ENCODE results near the gene DPM1.

DPM1 gene

DNA sequence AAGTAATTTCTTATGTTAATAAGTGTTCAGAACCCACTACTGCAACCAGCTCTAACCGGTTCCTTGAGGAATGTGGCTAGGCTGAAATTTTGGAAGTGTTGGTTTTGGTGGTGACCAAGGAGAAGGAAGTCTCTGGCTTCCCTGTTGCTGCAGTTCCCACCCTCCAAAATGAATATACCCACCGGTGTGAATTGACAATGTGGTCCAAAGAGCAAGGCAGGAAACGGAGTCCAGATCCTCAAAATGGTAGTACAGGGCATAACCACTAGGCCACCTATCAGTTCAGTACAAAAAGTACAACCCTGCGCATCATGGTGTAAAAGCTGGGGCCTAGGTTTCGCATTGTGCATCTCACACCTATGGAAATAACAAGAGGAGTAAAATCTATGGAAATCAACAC is 29.9 kb downstream of the DPM1 start:
- no peaks in the 10 kb centered on the region for H3K9me2 ChIP-seq (ENCODE audit: low read depth, low read length)
- H3K9ac ChIP-seq (ENCODE audit: low read length), result peak overlapping the region; percentile 35; the same call in 1 of the 2 replicates
- H3K4me3 ChIP-seq (ENCODE audit: low read depth, low read length, poor library complexity, severe bottlenecking), result peak overlapping the region; percentile 99
- H3K9me3 ChIP-seq (ENCODE audit: low read length), result no peaks in the 10 kb centered on the region
- H2AFZ ChIP-seq (ENCODE audit: low read length), result no peak overlapping the region
- 0 out of 2 replicates have a peak, but pooled peaks cover 5% of the 10 kb centered on the region for H4K20me1 ChIP-seq (ENCODE audit: insufficient read depth, low read length)
- H3K4me2 ChIP-seq (ENCODE audit: low read length), result peak overlapping the region; percentile 100
- H3K36me3 ChIP-seq (ENCODE audit: insufficient read depth, low read length), result peaks cover 74% of the 10 kb centered on the region
- H3K4me1 ChIP-seq (ENCODE audit: insufficient read depth, low read length, severe bottlenecking), result peaks cover 74% of the 10 kb centered on the region
- peaks cover 70% of the 10 kb centered on the region for H3K79me2 ChIP-seq (ENCODE audit: insufficient read depth, low read length)
- TF ChIP-seq EZH2 (IDR thresholded peaks at IDR 0.05; ENCODE audit: borderline replicate concordance, low read length), result no peak
- TF ChIP-seq, protein P1, sequence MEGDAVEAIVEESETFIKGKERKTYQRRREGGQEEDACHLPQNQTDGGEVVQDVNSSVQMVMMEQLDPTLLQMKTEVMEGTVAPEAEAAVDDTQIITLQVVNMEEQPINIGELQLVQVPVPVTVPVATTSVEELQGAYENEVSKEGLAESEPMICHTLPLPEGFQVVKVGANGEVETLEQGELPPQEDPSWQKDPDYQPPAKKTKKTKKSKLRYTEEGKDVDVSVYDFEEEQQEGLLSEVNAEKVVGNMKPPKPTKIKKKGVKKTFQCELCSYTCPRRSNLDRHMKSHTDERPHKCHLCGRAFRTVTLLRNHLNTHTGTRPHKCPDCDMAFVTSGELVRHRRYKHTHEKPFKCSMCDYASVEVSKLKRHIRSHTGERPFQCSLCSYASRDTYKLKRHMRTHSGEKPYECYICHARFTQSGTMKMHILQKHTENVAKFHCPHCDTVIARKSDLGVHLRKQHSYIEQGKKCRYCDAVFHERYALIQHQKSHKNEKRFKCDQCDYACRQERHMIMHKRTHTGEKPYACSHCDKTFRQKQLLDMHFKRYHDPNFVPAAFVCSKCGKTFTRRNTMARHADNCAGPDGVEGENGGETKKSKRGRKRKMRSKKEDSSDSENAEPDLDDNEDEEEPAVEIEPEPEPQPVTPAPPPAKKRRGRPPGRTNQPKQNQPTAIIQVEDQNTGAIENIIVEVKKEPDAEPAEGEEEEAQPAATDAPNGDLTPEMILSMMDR (IDR thresholded peaks at IDR 0.05; ENCODE audit: low read length), result no peak
- H3K27me3 ChIP-seq (ENCODE audit: insufficient read depth, low read length), result no peaks in the 10 kb centered on the region
- 0 out of 2 replicates have a peak, but pooled peaks cover 5% of the 10 kb centered on the region for H3F3A ChIP-seq (ENCODE audit: insufficient read depth, low read length)
- H3K27ac ChIP-seq (ENCODE audit: low read depth, low read length, poor library complexity, severe bottlenecking), result no peak overlapping the region

DNA sequence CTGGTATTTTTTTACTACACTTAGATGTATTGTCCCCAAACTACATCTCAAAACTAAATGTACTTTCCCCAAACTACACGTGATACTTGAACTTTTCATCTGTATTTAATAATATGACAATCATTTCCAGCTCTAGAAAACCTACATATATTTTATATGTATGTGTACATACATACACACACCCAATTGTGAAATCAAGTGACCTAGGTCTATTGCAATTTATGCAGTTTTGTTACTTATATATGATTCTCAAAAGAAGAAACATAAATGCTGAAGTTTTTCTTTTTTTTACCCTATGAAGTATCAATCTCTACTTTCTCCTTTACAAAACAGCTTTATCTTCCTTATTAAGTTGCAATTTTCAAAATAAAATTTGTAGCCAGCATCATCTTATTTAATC is 31.8 kb downstream of the DPM1 start:
- Histone ChIP-seq H3K9ac (ENCODE audit: low read length) (no peak overlapping the region), H3K4me3 (ENCODE audit: low read depth, low read length, poor library complexity, severe bottlenecking) (no peak overlapping the region), H2AFZ (ENCODE audit: low read length) (no peak overlapping the region), H4K20me1 (ENCODE audit: insufficient read depth, low read length) (peaks cover 5% of the 10 kb centered on the region; the same call in 1 of the 2 replicates), H3K27ac (ENCODE audit: low read depth, low read length, poor library complexity, severe bottlenecking) (no peak overlapping the region), H3K9me2 (ENCODE audit: low read depth, low read length) (no peaks in the 10 kb centered on the region), H3K4me2 (ENCODE audit: low read length) (0 out of 2 replicates have a peak overlapping the region, but pooled peaks have one; percentile 32), H3K27me3 (ENCODE audit: insufficient read depth, low read length) (no peaks in the 10 kb centered on the region), H3K79me2 (ENCODE audit: insufficient read depth, low read length) (peaks cover 89% of the 10 kb centered on the region), H3K4me1 (ENCODE audit: insufficient read depth, low read length, severe bottlenecking) (peaks cover 83% of the 10 kb centered on the region), H3K36me3 (ENCODE audit: insufficient read depth, low read length) (peaks cover 81% of the 10 kb centered on the region), H3F3A (ENCODE audit: insufficient read depth, low read length) (no peaks in the 10 kb centered on the region), H3K9me3 (ENCODE audit: low read length) (no peaks in the 10 kb centered on the region)
- TF ChIP-seq EZH2 (IDR thresholded peaks at IDR 0.05; ENCODE audit: borderline replicate concordance, low read length), result no peak
- TF ChIP-seq, protein P1 (IDR thresholded peaks at IDR 0.05; ENCODE audit: low read length), result no peak

DNA sequence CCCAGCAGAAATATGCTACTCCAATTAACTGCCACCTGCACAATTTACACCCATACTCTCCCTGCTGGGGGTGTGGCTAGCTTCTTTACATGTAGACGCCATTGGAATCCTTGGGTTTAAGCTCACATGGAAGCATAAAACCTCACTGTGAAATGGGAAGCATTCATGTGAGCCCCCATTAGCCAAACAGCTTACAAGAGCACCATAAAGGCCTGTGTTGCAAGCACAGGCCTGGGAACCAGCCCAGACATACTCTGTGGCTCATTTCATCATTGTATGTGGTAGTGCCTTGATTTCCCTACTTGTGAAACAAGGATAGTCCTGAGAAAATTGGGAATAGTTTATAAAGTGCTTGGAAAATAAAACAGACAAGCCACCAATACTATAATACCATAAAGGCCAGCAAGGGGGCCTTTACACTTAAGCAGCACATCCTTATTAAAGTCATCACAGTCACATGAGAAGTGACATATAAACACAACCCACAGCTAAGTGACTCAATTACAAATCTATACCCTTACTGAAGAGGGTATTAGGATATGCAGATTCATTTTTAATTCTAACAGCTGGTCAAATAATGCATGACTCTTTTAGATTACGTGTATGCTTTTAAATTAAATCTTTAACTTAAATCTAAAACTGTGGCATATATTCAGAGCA is 33.9 kb downstream of the DPM1 start:
- Histone ChIP-seq H3K27ac (ENCODE audit: low read depth, low read length, poor library complexity, severe bottlenecking) (no peak overlapping the region), H3K4me3 (ENCODE audit: low read depth, low read length, poor library complexity, severe bottlenecking) (no peak overlapping the region), H3K9me3 (ENCODE audit: low read length) (no peaks in the 10 kb centered on the region), H3K9me2 (ENCODE audit: low read depth, low read length) (no peaks in the 10 kb centered on the region), H3F3A (ENCODE audit: insufficient read depth, low read length) (no peaks in the 10 kb centered on the region), H3K9ac (ENCODE audit: low read length) (no peak overlapping the region), H3K79me2 (ENCODE audit: insufficient read depth, low read length) (peaks cover 100% of the 10 kb centered on the region), H3K27me3 (ENCODE audit: insufficient read depth, low read length) (no peaks in the 10 kb centered on the region), H3K4me1 (ENCODE audit: insufficient read depth, low read length, severe bottlenecking) (peaks cover 92% of the 10 kb centered on the region), H3K36me3 (ENCODE audit: insufficient read depth, low read length) (peaks cover 93% of the 10 kb centered on the region), H2AFZ (ENCODE audit: low read length) (no peak overlapping the region), H4K20me1 (ENCODE audit: insufficient read depth, low read length) (peaks cover 8% of the 10 kb centered on the region; the same call in 1 of the 2 replicates), H3K4me2 (ENCODE audit: low read length) (peak overlapping the region; percentile 16; the same call in 1 of the 2 replicates)
- TF ChIP-seq, protein P1 (IDR thresholded peaks at IDR 0.05; ENCODE audit: low read length), result no peak
- TF ChIP-seq EZH2 (IDR thresholded peaks at IDR 0.05; ENCODE audit: borderline replicate concordance, low read length), result no peak
